ENCODE measurements around the gene CEP162.

DNA sequence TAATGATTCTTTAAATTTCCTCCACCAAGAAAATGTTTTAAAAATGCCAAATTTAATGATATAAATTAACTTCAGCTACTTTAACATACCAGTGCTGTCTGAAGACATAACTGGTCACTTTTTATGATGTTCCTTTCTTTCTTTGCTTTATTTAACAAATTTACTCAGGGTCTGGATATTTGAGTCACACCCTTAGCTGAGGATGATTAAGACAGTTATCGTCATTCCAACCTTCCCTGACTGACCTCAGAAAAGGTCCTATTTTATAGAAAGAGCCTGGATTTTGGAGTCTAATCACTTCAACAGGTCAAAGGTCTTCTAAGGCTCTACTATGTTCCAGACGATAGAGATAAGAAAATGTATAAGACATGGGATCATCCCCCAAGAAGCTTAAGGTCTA, 47.4 kb upstream of the CEP162 start:
- TF ChIP-seq, protein P1, sequence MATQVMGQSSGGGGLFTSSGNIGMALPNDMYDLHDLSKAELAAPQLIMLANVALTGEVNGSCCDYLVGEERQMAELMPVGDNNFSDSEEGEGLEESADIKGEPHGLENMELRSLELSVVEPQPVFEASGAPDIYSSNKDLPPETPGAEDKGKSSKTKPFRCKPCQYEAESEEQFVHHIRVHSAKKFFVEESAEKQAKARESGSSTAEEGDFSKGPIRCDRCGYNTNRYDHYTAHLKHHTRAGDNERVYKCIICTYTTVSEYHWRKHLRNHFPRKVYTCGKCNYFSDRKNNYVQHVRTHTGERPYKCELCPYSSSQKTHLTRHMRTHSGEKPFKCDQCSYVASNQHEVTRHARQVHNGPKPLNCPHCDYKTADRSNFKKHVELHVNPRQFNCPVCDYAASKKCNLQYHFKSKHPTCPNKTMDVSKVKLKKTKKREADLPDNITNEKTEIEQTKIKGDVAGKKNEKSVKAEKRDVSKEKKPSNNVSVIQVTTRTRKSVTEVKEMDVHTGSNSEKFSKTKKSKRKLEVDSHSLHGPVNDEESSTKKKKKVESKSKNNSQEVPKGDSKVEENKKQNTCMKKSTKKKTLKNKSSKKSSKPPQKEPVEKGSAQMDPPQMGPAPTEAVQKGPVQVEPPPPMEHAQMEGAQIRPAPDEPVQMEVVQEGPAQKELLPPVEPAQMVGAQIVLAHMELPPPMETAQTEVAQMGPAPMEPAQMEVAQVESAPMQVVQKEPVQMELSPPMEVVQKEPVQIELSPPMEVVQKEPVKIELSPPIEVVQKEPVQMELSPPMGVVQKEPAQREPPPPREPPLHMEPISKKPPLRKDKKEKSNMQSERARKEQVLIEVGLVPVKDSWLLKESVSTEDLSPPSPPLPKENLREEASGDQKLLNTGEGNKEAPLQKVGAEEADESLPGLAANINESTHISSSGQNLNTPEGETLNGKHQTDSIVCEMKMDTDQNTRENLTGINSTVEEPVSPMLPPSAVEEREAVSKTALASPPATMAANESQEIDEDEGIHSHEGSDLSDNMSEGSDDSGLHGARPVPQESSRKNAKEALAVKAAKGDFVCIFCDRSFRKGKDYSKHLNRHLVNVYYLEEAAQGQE (IDR thresholded peaks at IDR 0.05; ENCODE audit: low read depth, low read length): no peak
- TF ChIP-seq NFYB (IDR thresholded peaks at IDR 0.05; ENCODE audit: insufficient read depth, low read depth, low read length): no peak
- TF ChIP-seq KLF5 (IDR thresholded peaks at IDR 0.05; ENCODE audit: partially characterized antibody): no peak
- TF ChIP-seq, protein P2, sequence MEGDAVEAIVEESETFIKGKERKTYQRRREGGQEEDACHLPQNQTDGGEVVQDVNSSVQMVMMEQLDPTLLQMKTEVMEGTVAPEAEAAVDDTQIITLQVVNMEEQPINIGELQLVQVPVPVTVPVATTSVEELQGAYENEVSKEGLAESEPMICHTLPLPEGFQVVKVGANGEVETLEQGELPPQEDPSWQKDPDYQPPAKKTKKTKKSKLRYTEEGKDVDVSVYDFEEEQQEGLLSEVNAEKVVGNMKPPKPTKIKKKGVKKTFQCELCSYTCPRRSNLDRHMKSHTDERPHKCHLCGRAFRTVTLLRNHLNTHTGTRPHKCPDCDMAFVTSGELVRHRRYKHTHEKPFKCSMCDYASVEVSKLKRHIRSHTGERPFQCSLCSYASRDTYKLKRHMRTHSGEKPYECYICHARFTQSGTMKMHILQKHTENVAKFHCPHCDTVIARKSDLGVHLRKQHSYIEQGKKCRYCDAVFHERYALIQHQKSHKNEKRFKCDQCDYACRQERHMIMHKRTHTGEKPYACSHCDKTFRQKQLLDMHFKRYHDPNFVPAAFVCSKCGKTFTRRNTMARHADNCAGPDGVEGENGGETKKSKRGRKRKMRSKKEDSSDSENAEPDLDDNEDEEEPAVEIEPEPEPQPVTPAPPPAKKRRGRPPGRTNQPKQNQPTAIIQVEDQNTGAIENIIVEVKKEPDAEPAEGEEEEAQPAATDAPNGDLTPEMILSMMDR (IDR thresholded peaks at IDR 0.05 in 2 of 3, conservative IDR thresholded peaks at IDR 0.05 in 1 of 3; ENCODE audit: control insufficient read depth in 2 of 3, extremely low read depth in 1 of 3, insufficient read depth in 1 of 3, low read depth in 3 of 3, low read length in 3 of 3): no peak
- TF ChIP-seq RFX5 (IDR thresholded peaks at IDR 0.05; ENCODE audit: low read depth, low read length): no peak
- TF ChIP-seq POLR2AphosphoS5 (IDR thresholded peaks at IDR 0.05; ENCODE audit: low read length): no peak
